Hematopoietic multipotent progenitor cell treated with erythropoietin and hydrocortisone succinate and interleukin-3 and kit ligand, for 15 days (in vitro differentiated cells): ENCODE data around the gene BORCS8.
"Not testable (repeated sequence)": the region's sequence is repeated elsewhere in the genome, so short reads cannot be mapped to it uniquely, and the experiment has no call there.

Source experiments
- DNase-seq: peaks from one replicate; pipeline ENCODE4 v3.0.0-alpha.2; 2015; ENCODE audit warnings: low spot score

Gene BORCS8

GRCh38 chr19:19148504-19148903, 43.4 kb downstream of the BORCS8 start:
- DNase-seq, result not testable (repeated sequence)

- no peak for DNase-seq
These were observed 44.6 kb downstream of the BORCS8 start for GRCh38 chr19:19147344-19147743.

GRCh38 chr19:19146865-19147264, 45.1 kb downstream of the BORCS8 start:
- DNase-seq, result no peak

- peak; percentile 80 for DNase-seq
These were observed 46.0 kb downstream of the BORCS8 start for GRCh38 chr19:19145684-19146608.

DNA sequence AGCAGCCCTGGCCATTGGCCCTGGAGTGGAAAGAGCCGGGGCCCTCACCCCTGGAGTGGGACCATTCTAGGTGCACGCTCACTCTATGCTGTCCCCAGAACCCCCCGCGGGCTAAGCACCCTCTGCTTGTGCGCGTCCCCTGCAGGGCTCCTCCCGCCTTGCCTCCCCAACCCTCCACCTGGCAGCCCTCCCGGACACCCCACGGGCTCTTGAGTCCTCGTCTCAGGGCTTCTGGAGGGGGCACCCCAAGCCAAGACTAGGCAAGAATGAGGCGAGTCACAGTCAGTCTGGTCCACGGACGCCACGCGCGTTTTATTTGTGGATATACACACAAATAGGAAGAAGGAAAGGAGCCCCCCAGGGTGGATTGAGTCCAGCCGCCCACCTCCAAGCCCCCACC, 46.7 kb downstream of the BORCS8 start:
- no peak for DNase-seq

- DNase-seq, result no peak
These were observed 49.6 kb downstream of the BORCS8 start for GRCh38 chr19:19142347-19142746.

DNA sequence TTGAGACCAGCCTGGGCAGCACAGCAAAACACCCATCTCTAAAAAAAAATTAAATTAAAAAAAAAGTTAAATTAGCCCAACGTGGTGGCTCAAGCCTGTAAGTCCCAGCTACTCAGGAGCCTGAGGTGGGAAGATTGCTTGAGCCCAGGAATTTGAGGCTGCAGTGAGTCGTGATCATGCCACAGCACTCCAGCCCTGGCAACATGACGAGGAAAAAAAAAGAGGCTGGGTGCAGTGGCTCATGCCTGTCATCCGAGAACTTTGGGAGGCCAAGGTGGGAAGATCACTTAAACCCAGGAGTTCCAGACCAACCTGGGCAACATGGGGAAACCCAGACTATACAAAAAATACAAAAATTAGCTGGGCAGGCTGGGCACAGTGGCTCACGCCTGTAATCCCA, 51.5 kb downstream of the BORCS8 start:
- no peak for DNase-seq

DNA sequence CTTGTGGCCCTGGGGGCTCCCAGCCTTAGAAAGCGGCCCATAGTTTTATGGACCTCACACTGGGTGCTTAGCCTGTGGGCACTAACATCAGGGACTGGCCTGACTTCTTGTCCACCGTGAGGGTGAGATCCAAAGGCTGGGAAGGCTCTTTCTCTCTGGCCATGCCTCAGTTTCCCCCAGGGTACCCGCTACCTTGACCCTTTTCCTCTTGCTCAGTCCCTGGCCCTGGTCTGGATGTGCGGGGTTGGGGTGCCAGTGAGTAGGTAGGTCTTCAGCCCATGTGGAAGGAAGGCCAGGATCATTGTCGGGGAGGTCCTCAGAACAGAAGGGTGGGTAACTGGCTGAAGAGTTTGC, 52.1 kb downstream of the BORCS8 start:
- no peak for DNase-seq

DNA sequence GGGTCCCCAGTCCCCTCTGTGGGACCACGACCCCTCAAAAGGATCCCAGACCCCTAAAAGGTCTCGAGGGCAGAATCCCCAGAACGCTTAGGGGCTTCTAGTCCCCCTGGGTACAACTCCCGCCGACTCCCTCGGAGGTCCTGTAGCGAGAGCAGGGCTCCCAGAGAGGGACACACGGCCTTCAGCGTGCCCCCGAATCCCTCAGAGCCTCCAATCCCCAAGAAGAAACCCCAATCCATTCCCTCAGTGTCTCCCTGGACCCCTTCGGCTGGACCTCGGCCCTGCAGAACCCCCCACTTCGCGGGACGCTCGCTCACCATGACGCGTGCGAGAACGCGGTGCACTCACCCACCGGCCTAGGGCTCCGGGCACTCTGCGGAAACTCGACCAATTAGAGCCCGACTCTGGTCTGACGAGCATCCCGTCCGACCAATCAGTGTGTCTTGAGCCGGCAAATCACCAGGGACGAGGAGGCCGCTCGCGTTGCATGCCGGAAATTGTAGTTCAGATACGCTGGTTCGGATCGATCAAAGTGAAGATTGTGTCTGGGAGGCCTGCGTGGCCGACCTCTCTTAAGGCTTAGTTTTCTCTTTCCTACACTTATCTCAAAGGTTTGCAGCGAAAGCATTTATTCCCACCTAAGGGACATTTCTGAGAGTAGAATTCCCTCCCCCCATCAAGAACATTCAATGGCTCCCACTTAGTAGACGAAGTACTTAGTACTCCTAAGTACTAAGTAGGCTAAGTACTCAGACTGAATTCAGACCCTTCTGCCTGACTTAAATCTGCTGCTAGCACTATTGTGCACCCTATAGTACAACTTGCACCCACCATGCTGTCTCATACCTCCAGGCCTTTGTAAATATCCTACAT, 53.6 kb downstream of the BORCS8 start, which contains the start of gene TMEM161A:
Gene TMEM161A, minus strand, starts transcription at position 370 of the 873 bp plus-strand sequence. Its CDS starts 50 bp downstream, at position 320.
- peak; percentile 96 for DNase-seq

DNA sequence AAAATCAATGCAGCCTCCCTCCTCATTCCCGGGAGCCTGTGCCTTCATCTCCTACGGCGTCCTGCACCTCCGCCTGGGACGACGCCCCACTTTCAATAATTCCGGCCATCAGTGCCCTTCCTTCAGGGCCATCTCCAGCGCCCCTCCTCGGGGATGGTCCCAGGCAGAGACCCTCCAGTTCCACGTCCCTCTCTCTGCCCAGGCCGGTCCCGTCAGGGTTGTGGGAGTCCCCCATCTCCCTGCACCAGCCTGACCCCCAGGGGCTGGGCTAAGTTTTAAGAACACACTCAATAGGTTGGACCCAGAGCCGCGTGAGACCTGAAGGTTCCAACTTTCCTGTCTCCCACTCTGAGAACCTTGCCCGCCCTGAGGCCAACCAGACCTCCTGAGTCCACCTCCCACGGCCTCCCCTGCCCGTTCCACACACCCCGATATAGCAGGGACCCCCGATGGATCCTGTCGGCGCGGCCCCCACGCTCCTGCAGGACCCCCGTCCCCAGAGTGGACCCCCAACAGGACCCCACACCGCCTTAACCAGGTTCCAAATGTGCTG, 54.3 kb downstream of the BORCS8 start:
- DNase-seq, result no peak

GRCh38 chr19:19135713-19136112, 56.2 kb downstream of the BORCS8 start:
- DNase-seq, result not testable (repeated sequence)

DNA sequence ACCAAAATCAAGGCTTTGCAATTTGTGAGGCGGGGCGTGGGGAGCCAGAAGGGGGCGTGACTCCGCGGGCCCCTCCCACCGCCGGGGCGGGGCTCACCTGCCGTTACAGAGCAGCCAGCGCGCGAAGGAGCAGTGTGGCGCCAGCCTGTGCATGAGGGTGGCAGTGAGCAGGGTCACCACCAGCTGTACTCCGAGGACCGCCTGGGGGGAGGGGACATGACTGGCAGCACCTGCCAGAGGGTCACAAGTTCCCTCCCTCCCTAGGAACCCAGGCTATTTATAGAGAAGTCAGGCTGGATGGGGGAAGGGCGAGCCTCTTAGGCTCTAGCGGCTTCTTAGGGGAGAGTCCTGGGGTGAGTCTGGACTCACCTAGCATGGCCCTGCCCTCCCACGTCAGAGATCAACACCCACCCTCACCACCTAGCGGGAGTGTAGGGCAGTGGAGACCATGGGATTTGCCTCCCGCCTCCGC, 57.2 kb downstream of the BORCS8 start:
- no peak for DNase-seq

- DNase-seq, result no peak
These were observed 58.0 kb downstream of the BORCS8 start for GRCh38 chr19:19133985-19134384.

GRCh38 chr19:19132912-19133311, 59.0 kb downstream of the BORCS8 start:
- DNase-seq, result no peak

DNA sequence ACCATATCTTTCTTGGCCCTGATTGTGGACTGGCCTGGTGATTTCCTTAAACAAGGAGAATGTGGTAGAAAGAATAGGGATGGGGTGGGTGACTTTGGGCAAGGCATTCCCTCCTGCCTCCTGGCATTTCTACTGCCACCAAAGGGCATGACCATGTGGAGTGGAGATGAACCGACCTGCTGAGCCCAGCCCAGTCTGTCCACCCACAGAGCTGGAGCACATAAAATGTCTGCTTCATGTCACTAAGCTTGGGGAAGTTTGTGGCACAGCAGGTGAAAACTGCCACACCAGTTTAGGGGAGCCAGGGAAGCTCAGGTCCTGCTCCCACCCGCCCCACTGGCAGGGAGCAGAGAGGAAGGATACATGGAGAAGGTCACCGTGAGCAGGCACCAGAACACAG, 60.0 kb downstream of the BORCS8 start:
- no peak for DNase-seq
